Measurements from ENCODE around the gene NTM. TPM values are rescaled to one million over a fixed set of nuclear protein-coding genes. Genes with fewer than 3 reads are reported as not detected.
A peak's percentile ranks its signal among the peaks of the same experiment; 100 is the strongest.

Gene NTM
- total and polyA plus RNA-seq, 2 experiments from 2014 or later = 25.9 to 49.0 TPM

DNA sequence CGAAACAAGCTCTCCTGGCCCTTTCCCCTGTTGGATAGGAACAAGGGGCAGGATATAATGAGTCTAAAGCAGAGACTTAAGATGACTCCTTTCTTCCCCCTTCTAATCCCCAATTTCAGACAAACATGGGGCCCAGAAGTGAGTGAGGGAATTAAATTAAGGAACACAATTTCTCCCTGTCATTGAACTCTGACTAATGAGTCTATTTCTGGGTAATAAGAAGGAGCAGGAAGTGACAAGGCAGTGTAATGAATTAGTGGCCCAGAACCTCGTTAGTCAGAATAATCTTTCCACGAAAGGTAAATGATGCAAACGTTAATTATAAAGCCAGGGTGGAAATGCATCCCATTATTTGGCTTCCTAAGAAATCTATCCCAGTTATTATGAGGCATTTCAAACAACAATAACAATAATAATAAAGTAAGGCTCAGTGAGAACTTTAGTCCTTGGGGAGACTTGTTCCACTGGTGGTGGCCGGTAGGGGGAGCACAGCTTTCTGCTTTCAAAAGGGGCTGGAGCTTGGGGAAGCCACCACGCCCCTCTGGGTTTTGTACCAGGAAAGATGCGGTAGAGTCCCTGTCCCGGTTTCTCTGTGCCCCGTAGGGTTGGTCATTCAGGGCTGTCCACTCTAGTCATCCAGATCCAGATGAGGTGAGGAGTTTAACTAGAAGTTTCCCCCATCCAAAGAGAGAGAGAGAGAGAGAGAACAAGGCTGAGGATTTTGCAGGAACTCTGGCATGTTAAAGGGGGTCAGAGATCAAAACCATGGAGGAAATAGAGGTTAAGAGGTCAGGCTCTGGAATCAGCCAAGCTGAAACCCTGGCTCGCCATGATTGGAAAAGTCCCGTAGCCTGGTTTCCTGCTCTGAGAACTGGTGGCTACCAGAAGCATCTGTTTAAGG is 298.3 kb downstream of the NTM start:
- peaks cover 37% of the 10 kb centered on the region for H3K4me1 ChIP-seq (ENCODE audit: insufficient read depth)
- H3K27me3 ChIP-seq (replicated peaks; ENCODE audit: insufficient read depth) = no peaks in the 10 kb centered on the region
- H3F3A ChIP-seq (ENCODE audit: insufficient read depth) = peaks cover 9% of the 10 kb centered on the region; the same call in 1 of the 2 replicates
- DNase-seq = peak; percentile 75
- no peak overlapping the region for H3K4me2 ChIP-seq (ENCODE audit: unreplicated experiment)
- H4K20me1 ChIP-seq (ENCODE audit: insufficient read depth) = no peaks in the 10 kb centered on the region
- peak overlapping the region; percentile 48 for H2AFZ ChIP-seq
- no peaks in the 10 kb centered on the region for H3K9me3 ChIP-seq (ENCODE audit: low read depth)
- H3K36me3 ChIP-seq (ENCODE audit: low read depth) = no peaks in the 10 kb centered on the region
- no peak overlapping the region for H3K4me3 ChIP-seq
- H3K9ac ChIP-seq = no peak overlapping the region
- H3K27ac ChIP-seq = peak overlapping the region; percentile 21; the same call in 1 of the 2 replicates
- 20 to 21% methylated on average over 11 of the region's 11 CpGs for WGBS, 2 experiments (ENCODE audit: low coverage in 1 of 2, low lambda C conversion rate in 2 of 2, missing lambda C conversion rate in 2 of 2)
- no peak for TF ChIP-seq EZH2 (IDR thresholded peaks at IDR 0.05; ENCODE audit: insufficient read depth, poor library complexity, severe bottlenecking)
- TF ChIP-seq EZH2phosphoT487 (IDR thresholded peaks at IDR 0.05; ENCODE audit: insufficient read depth, low read depth) = no peak
- in situ Hi-C loops (cut with MboI) = loop anchor here (5.0 to 25.0 kb wide), 2 partner anchors 81 to 256 kb away; no protein-coding TSS in a partner anchor
- no peaks in the 10 kb centered on the region for H3K9me2 ChIP-seq (ENCODE audit: insufficient read depth)
- H3K79me2 ChIP-seq (ENCODE audit: insufficient read depth) = no peaks in the 10 kb centered on the region

DNA sequence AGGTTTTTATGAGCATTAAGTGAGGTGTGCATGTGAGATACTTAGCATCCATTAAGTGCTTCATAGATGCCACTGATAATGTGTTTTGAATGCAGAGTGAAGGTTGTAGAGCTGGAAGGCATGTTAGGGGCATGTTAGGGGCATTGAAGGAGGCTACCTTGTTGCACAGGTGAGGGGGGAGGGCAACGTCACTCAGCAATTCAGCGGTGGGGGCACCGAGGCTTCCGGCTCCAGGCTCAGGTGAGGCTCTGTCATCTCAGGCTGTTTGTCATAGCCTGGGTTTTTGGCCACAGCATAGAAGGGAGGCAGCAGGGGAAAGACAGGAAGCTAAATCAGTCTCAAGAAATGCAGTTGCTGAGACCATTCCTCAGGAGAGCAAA is 299.0 kb downstream of the NTM start:
- Histone ChIP-seq H3K9ac (no peak overlapping the region), H2AFZ (peak overlapping the region; percentile 48; the same call in 1 of the 2 replicates), H3K4me2 (ENCODE audit: unreplicated experiment) (no peak overlapping the region), H3K4me3 (no peak overlapping the region), H3K36me3 (ENCODE audit: low read depth) (no peaks in the 10 kb centered on the region), H3K27me3 (replicated peaks; ENCODE audit: insufficient read depth) (no peaks in the 10 kb centered on the region), H3K4me1 (ENCODE audit: insufficient read depth) (peaks cover 40% of the 10 kb centered on the region), H4K20me1 (ENCODE audit: insufficient read depth) (no peaks in the 10 kb centered on the region), H3K9me3 (ENCODE audit: low read depth) (no peaks in the 10 kb centered on the region), H3K27ac (no peak overlapping the region), H3F3A (ENCODE audit: insufficient read depth) (peaks cover 12% of the 10 kb centered on the region), H3K79me2 (ENCODE audit: insufficient read depth) (no peaks in the 10 kb centered on the region), H3K9me2 (ENCODE audit: insufficient read depth) (no peaks in the 10 kb centered on the region)
- TF ChIP-seq EZH2phosphoT487 (IDR thresholded peaks at IDR 0.05; ENCODE audit: insufficient read depth, low read depth) = no peak
- TF ChIP-seq EZH2 (IDR thresholded peaks at IDR 0.05; ENCODE audit: insufficient read depth, poor library complexity, severe bottlenecking) = no peak
- in situ Hi-C loops (cut with MboI) = loop anchor here (5.0 to 25.0 kb wide), 2 partner anchors 82 to 257 kb away; no protein-coding TSS in a partner anchor
- DNase-seq = no peak
- 17 to 25% methylated on average over 4 of the region's 4 CpGs for WGBS, 2 experiments (ENCODE audit: low coverage in 1 of 2, low lambda C conversion rate in 2 of 2, missing lambda C conversion rate in 2 of 2)

DNA sequence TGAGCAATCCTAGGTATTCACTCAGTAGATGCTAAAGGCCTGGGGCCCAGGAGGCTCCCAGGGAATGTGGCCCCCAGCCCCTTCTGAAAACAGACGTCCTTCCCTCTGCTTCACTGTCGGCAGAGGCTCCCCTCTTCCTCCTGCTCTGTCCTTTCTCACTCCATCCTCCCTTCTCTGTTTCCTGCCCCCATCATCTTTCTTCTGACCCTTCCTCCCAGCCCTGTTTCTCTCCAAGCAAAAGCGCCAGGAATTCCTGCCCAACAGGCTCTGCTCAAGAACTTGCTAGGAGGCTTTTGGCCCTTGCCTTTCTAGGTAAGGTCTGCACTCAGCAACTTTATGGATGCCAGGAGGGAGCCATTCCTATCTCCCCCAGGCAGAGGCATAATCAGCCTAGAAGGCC is 300.5 kb downstream of the NTM start:
- H3K4me2 ChIP-seq (ENCODE audit: unreplicated experiment) = no peak overlapping the region
- H3K9me2 ChIP-seq (ENCODE audit: insufficient read depth) = no peaks in the 10 kb centered on the region
- no peaks in the 10 kb centered on the region for H3K9me3 ChIP-seq (ENCODE audit: low read depth)
- no peaks in the 10 kb centered on the region for H3K79me2 ChIP-seq (ENCODE audit: insufficient read depth)
- no peak overlapping the region for H2AFZ ChIP-seq
- no peak overlapping the region for H3K27ac ChIP-seq
- no peak overlapping the region for H3K9ac ChIP-seq
- H4K20me1 ChIP-seq (ENCODE audit: insufficient read depth) = no peaks in the 10 kb centered on the region
- H3K36me3 ChIP-seq (ENCODE audit: low read depth) = no peaks in the 10 kb centered on the region
- WGBS, 2 experiments (ENCODE audit: low coverage in 1 of 2, low lambda C conversion rate in 2 of 2, missing lambda C conversion rate in 2 of 2) = 80 to 83% methylated on average over 3 of the region's 3 CpGs
- H3F3A ChIP-seq (ENCODE audit: insufficient read depth) = peaks cover 25% of the 10 kb centered on the region
- H3K4me1 ChIP-seq (ENCODE audit: insufficient read depth) = peaks cover 51% of the 10 kb centered on the region
- TF ChIP-seq EZH2 (IDR thresholded peaks at IDR 0.05; ENCODE audit: insufficient read depth, poor library complexity, severe bottlenecking) = no peak
- in situ Hi-C loops (cut with MboI) = loop anchor here (25.0 kb wide), 1 partner anchor 259 kb away; no protein-coding TSS in a partner anchor
- DNase-seq = no peak
- H3K27me3 ChIP-seq (replicated peaks; ENCODE audit: insufficient read depth) = no peaks in the 10 kb centered on the region
- no peak overlapping the region for H3K4me3 ChIP-seq

DNA sequence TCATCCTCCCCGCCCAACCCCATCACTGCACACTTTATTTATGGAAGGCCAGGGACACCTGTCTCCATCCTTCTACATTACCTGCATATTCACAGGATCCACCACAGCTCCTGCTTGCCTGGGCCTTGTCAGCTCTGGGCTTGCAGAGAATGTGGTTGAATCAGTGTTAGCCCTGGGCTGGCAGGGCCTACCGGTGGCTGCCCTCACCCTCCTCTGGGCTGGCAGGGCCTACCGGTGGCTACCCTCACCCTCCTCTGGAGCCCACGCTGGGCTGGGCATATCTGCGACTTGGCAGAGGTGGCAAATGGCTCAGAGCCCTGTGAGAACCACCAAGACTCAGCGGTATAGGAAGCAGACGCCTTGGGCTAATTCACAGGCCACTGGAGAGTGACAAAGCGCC is 300.9 kb downstream of the NTM start:
- no peaks in the 10 kb centered on the region for H4K20me1 ChIP-seq (ENCODE audit: insufficient read depth)
- H3K4me2 ChIP-seq (ENCODE audit: unreplicated experiment) = no peak overlapping the region
- TF ChIP-seq EZH2 (IDR thresholded peaks at IDR 0.05; ENCODE audit: insufficient read depth, poor library complexity, severe bottlenecking) (no peak), EZH2phosphoT487 (IDR thresholded peaks at IDR 0.05; ENCODE audit: insufficient read depth, low read depth) (no peak)
- no peaks in the 10 kb centered on the region for H3K36me3 ChIP-seq (ENCODE audit: low read depth)
- no peak overlapping the region for H3K4me3 ChIP-seq
- H3F3A ChIP-seq (ENCODE audit: insufficient read depth) = peaks cover 26% of the 10 kb centered on the region
- H3K79me2 ChIP-seq (ENCODE audit: insufficient read depth) = no peaks in the 10 kb centered on the region
- H3K9ac ChIP-seq = no peak overlapping the region
- H3K4me1 ChIP-seq (ENCODE audit: insufficient read depth) = peaks cover 50% of the 10 kb centered on the region
- in situ Hi-C loops (cut with MboI) = loop anchor here (25.0 kb wide), 1 partner anchor 259 kb away; no protein-coding TSS in a partner anchor
- no peaks in the 10 kb centered on the region for H3K27me3 ChIP-seq (replicated peaks; ENCODE audit: insufficient read depth)
- H3K27ac ChIP-seq = no peak overlapping the region
- no peaks in the 10 kb centered on the region for H3K9me3 ChIP-seq (ENCODE audit: low read depth)
- H2AFZ ChIP-seq = no peak overlapping the region
- 91 to 93% methylated on average over 8 of the region's 8 CpGs for WGBS, 2 experiments (ENCODE audit: low coverage in 1 of 2, low lambda C conversion rate in 2 of 2, missing lambda C conversion rate in 2 of 2)
- H3K9me2 ChIP-seq (ENCODE audit: insufficient read depth) = no peaks in the 10 kb centered on the region
- DNase-seq = no peak

All from GM23248 (cell line).